SKM-1 treated with dmso at 0.1 percent for 144 hours (cell line): ENCODE measurements around the gene CHGA.

Experiments
- DNase-seq: peaks from one replicate; lab custom pipeline; 2025; ENCODE audit not compliant: unreplicated experiment; lab: John Stamatoyannopoulos, UW

CHGA gene

GRCh38 chr14:92902726-92903125, 20.2 kb upstream of the CHGA start:
- no peak for DNase-seq

- DNase-seq, result no peak
Observed at GRCh38 chr14:92903359-92903758, 19.6 kb upstream of the CHGA start.

GRCh38 chr14:92905667-92906066, 17.3 kb upstream of the CHGA start:
- DNase-seq, result no peak

- DNase-seq, result no peak
Observed at GRCh38 chr14:92906420-92906819, 16.5 kb upstream of the CHGA start.

- DNase-seq, result no peak
Observed at GRCh38 chr14:92906823-92907222, 16.1 kb upstream of the CHGA start.

DNA sequence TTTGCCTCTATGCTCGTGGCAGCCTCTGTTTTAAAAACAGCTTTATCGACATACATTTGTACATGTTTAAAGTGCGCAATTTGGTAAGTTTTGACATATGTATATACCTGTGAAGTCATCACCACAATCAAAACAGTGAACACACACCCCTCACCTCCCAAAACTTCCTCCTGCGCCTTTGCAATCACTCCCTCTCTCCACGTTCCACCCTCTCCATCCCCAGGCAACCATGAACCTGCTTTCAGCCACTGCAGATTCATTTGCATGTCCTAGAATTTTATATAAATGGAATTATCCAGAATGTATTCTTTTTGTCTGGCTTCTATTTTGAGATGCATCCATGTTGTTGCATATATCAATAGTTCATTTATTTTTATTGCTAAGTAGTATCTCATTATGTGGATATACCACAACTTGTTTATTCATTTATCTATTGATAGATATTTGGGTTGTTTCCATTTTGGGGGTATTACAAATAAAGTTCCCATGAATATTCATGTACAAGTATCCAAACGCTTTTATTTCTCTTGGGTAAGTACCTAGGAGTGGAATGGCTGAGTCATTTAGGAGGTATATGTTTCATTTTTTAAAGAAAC, 15.5 kb upstream of the CHGA start:
- no peak for DNase-seq

DNA sequence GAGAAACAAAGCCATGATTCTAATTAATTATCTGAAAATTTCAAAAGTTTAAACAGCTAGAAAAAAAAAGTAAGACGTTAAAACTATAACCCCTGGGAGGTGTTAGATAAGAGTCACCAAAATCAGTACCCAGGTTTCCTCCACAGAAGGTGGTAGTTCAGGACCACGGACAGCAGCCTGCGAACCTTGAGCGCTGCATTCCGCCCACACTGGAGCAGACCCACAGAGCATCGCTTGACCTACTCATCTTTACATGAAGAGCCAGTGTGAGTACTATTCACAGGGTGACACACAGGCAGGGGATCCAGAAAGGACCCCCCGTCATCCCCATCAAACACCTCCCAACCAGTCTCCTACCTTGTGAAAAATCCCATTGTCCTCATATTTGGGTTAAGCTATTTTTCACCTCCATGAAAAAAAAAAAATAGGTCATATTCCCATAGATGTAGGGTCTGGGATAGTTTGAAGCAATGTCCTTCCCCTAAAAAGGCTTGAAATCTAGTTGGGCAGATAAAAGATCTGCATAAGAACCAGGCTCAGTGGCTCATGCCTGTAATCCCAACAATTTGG, 8.8 kb upstream of the CHGA start:
- DNase-seq, result no peak

DNA sequence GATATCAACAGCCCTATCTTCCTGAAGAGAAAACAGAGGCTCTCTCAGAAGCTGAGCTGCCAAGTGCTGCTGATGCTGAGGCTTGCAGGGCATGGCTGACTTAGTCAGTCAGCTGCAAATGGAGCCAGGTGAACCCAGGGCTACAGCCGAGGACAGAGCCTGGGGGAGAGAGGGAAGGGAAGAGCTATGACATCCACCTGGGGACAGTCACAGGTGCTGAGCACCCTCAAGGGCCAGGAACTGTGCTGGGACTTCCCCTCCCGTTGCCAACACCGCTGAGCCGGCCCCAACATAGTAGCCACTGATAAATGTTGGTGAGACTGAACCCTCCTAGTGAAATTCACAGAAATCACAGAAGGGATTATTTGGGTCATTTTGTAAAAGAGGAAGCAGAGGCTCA, 6.7 kb upstream of the CHGA start:
- no peak for DNase-seq

DNA sequence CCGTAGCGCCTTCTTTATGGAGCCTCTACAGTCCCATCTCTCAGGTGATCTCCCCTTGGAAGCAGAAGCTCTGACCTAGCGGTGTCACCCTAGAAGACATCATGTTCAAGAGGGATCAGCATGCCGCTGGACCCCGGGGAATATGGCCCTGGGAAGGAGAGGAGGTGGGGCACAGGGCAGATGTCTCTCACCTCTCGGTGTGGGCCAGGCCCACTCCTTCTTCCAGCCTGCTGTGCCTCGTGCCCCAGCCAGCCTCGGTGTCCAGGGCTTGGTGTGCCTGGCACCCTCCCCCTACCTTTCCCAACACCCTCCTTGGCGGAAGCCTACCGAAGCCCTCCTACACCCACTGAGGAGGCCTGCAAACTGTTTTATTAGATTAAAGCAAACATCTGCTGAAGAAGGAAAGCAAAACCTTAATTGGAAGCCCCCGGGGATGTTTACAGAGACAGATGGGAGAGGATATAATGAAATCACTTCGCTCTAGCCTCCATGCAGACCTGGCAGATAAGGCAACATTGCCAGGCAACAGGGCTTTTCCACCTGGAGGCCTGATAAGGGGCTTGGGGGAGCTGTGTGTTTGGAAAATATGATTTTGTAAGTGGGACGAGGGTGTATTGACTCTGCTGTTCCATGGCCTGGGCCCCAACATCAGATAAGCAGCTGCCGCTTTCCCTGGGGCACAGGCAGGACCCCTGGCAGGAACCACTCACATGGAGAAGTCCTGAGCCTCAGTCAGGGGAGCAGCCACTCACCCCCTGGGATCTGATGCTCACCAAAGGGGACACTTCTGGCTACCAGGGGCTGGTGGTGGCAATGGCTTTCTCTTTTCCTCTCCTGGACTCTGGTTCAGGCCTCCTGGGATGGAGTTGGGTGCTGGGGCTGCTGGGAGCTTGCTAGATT, 5.7 kb upstream of the CHGA start:
- DNase-seq, result no peak

DNA sequence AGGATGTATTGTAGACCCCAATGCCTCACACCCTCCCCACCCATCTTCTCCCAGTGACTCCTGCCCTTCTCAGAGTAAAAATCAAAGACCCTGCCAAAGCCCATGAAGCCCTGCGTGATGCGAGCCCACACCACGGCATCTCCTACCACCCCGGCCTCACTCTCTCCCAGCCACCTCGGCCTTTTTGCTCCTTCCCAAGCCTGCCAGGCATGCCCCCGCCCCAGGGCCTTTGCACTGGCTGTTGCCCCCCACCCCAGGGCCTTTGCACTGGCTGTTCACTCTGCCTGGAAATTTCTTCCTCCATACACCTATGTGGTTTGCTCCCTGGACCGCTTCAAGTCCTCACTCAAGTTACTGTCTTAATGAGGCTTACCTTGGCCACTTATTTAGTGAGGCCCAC, 5.0 kb upstream of the CHGA start:
- no peak for DNase-seq

- DNase-seq, result no peak
Observed at GRCh38 chr14:92920001-92920400, 2.9 kb upstream of the CHGA start.

DNA sequence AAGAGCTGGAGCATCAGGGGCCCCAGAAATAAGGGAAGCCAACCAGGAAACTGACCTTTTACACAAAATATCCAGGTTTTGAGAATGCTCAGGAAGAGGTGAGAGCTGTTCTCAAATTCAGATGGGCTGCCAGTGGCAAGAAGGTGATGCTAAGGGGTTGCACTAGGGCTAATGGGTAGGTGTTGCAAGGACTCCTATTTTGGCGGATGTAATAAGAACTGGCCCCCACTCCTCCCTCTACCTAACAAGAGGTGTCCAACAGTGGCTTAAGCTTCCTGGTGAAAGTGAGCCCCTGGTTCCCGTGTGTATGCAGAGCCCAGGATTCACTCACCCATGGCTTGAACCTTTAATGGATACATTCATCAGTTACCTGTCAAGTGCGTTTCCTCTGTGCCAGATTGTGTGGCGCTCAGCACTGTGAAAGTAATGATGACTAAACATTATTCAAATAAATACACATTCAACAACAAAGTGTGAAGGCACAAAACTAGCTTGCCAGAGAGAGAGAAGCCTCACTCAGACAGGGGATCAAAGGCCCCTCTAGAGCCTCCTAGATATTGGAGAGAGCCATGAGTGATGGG, 705 bp upstream of the CHGA start:
- DNase-seq, result no peak

DNA sequence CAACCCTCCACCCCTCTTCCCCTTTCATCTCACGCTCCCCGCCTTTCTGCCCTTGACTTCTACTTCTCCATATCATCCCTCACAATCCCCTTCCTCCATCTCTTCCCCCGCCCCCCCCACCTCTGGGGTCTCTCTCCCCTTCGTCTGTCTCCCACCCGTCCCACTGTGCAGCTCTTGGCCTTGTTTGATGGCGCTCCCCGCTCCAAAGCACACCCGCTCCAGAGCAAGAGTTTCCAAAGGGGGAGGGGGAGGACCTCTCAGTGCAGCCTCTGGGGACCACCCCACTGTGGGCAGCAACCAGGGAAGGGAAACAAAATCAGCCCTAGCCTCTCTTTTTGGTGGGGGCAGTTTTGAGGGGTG, 774 bp downstream of the CHGA start:
- no peak for DNase-seq

DNA sequence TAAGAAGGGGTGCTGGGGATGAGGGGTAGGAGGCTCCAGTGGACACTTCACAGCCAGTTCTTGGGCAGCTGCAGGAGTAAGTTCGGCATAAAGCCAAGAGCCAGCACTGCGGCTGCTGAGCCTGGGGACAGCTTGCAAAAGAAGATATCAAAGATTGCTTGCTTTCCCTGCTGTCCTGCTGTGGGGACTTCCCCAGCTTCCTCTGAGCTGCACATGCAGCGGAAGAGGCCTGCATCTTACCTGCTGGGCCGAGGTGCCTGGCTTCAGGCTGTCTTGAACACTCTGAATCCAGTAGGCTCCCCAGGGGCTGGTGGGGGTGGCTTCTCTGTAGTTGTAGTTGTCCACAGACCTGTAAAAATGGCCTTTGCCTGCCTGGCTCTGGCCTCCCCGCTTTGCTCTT, 1.3 kb downstream of the CHGA start:
- no peak for DNase-seq

DNA sequence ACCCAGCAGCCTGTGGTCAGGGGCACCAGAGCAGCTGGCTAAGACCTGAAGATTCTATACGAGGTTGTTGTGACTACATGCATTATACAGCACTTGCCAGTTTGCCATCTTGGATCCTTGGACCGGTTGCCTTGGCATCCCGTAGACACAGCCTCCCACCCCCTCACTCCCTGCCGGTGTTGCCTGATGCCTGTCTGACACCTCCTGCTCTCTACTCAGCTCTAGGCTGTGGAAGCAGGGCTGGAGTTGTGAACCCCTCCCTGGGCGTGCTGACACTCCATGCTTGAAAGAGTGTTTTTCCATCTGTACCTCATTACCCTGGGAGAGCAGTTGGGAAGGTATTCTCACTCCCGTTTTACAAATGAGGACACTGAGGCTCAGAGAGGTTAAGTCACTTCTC, 2.5 kb downstream of the CHGA start:
- no peak for DNase-seq

GRCh38 chr14:92926180-92926845, 3.4 kb downstream of the CHGA start:
- DNase-seq, result no peak

- DNase-seq, result no peak
Observed at GRCh38 chr14:92926931-92927330, 4.0 kb downstream of the CHGA start.

DNA sequence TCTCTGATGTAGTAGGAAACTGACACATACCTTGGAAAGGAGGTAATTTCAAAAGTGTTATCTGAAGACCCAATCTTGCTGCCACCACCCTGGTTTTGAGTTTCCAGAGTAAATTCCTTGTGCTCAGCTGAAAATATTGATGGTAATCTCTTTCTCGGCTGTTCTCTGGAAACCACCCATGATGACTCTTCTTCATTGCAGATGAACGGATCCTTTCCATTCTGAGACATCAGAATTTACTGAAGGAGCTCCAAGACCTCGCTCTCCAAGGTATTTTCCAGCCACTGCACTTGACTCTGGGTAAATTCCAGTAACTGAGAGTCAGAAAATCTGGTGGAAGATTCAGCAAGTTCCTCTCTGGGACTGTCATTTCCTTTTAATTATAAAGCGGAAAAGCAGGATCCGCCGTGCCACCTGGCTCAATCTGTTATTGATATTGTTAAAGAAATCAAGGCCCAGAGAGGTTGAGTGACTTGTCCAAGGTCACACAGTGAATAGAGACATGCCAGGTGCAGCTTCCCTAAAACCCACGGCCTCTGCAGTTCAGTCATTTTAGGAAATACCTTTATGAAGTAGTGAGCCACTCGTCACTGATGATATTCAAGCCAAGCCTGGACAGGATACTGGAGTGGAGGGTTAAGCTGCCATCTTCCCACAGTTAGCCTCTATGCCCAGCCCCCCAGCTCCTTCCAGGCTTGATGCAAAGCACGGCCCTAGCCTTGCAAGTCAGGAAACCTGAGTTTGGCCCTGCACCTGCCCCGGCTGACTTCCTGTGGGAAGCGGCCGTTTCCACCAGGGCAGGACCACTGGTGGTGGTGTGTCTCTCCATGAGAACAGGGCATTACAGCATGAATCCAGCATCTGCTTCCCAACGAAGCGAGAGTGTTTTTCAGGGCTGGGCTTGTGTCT, 4.7 kb downstream of the CHGA start:
- no peak for DNase-seq

DNA sequence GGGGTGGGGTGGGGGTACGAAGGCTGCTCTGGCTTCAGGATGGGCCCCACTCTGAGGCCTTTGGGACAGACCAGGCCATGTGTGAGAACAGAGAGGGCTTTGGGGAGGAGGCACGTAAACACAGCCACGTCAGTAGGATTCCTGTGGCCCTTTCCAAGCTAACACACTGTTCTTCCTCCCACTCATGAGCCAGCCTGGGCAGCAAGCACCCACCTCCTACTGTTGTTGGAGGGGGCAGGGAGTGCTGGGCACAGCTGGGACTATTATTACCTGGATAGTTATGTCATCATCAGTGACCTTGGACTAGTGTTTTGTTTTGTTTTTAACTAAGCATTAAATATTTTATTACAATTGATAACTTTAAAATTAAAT, 5.3 kb downstream of the CHGA start:
- DNase-seq, result no peak

- no peak for DNase-seq
Observed at GRCh38 chr14:92928961-92929688, 6.2 kb downstream of the CHGA start.
